ENCODE data around the gene HAVCR2.
A peak's percentile ranks its signal among the peaks of the same experiment; 100 is the strongest.

The HAVCR2 gene

DNA sequence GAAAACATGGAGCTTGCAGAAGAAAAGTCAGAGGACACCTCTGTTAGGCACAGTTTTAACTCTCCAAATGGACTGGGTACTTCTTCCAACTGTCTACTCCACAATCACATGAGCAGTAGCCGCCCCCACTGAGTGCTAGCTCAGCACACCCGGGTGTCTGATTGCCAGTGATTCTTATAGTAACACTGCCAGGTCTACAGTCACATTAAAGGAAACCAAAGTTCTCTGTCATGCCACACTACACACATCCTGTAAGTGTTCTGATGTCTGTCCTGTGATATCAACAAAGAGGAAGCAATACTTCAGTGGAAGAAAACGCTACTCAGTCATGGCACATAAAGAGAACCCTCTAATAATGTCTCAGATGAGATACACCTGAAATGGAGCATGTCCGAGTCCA, at the start of gene HAVCR2:
Gene HAVCR2 (minus strand): TSS at position 69 of the 400 bp plus-strand sequence. CDS start 61 bp downstream, at position 8.
- DNase-seq (ENCODE audit: low read depth) = no peak

DNA sequence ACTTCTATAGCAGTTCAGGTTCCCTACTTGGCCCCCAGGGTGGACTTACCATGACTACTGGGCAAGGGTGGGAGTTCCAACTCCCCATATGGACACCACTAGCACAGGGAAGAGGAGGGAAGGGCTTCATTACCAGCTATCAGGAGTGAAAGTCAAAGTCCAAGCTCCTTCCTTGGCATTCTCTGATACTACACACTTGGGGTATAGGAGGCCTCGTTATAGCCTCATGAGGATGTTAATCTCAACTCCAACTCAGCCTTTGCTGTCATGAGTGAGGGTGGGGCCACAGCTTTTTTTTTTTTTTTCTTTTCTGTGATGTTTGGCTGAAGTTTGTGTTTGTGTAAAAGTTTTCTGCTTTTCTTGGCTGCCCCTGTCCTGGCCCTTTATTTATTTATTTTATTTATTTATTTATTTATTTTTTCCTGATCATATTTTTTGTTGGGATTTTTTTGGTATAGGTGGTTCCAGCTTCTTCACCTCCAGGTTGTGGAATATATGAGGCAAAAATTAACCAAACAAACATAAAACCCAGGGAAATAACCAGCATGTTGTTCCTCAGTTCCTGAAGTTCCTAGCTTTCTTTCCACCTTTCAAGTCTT, 48.5 kb upstream of the HAVCR2 start:
- DNase-seq (ENCODE audit: low read depth) = no peak

DNA sequence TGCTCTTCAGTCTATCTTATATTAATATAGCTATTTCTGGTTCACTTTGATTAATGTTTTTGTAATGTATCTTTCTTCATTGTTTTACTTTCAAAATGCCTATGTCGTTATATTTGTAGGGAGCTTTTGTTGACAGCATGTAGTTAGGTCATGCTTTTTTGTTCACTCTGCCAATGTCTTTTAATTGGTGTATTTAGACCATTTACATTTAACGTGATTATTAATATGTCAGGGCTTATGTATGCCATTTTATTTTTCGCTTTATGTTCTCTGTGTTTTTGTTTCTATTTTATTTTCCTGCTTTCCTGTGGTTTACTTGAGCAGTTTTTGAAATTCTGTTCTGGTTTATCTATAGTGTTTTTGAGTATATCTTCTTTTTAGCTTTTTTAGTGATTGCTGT, 46.5 kb upstream of the HAVCR2 start:
- no peak for DNase-seq (ENCODE audit: low read depth)

DNA sequence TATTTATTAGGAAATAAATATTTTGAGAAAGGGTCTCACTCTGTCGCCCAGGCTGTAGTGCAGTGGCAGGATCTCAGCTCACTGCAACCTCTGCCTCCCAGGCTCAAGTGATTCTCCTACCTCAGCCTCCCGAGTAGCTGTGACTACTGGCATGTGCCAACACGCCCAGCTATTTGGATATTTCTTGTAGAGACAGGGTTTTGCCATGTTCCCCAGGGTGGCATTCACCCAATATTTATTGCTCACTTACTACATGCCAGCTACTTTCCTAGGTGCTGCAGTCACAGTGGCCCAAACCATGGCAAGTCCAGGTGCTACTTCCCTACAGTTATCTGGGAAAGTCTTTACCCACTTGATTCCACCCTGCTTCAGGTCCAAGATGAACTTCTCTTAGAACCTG, 42.2 kb upstream of the HAVCR2 start:
- no peak for DNase-seq (ENCODE audit: low read depth)

DNA sequence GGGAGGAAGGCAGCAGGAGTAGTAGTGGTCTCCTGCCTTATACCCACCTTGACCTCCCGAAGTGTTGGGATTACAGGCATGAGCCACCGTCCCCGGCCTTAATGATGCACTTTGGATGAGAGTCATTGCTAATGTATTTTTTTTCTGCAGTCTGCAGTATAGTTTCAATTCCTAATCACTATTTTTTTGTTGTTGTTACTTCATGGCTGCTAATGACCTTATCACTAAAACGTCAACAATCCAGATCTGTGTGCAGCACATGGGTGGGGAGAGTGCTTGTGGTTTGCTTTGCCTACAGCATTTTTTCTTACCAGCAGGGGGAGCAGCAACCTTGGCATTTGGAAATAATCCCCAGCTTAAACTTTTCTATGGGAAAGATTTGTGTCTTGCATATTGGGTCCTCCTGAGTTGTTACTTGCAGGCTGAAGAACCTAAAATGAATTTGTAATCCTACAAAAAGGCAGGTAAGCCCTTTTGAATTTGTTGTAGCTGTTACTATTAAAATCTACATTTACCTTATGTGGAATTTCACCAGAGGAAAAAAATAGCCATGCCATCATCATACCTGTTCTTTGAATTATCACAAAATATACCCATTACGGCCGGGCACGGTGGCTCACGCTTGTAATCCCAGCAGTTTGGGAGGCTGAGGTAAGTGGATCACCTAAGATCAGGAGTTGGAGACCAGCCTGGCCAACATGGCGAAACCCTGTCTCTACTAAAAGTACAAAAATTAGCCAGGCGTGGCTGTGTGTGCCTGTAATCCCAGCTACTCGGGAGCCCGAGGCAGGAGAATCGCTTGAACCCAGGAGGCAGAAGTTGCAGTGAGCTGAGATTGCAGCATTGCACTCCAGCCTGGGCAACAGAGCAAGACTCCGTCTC, 40.1 kb upstream of the HAVCR2 start:
- peak; percentile 37 for DNase-seq (ENCODE audit: low read depth)

DNA sequence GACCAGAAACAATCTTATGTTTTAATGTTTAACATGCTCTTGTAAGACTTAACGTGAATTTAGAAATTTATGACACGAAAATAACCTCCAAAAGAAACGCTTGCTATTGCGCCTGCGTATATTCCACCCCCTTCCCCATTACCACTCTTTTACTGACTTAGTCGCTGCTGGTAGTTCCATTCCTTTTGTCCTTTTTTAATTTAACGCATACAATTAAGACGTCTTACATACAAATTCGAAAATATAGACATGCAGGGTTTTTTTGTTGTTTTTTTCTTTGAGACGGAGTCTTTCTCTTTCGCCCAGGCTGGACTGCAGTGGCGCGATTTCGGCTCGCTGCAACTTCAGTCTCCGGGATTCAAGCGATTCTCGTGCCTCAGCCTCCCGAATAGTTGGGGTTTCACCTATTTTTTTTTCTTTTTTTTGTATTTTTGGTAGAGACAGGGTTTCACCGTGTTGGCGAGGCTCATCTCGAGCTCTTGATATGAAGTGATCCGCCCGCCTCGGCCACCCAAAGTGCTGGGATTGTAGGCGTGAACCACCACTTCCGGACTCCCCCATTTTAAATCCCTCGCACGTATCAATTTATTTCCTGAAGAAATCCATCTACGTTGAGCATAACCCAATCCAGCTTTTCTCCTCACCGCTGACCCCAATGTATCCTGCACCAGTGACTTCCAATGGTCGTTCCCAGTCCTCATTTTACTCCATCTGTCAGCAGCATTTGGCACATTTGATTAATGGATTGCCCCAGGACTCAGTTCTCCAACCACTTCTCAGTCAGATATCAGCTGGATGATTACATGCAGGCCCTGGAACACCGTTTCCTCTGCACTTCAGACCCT, 34.5 kb upstream of the HAVCR2 start:
- DNase-seq (ENCODE audit: low read depth) = no peak

DNA sequence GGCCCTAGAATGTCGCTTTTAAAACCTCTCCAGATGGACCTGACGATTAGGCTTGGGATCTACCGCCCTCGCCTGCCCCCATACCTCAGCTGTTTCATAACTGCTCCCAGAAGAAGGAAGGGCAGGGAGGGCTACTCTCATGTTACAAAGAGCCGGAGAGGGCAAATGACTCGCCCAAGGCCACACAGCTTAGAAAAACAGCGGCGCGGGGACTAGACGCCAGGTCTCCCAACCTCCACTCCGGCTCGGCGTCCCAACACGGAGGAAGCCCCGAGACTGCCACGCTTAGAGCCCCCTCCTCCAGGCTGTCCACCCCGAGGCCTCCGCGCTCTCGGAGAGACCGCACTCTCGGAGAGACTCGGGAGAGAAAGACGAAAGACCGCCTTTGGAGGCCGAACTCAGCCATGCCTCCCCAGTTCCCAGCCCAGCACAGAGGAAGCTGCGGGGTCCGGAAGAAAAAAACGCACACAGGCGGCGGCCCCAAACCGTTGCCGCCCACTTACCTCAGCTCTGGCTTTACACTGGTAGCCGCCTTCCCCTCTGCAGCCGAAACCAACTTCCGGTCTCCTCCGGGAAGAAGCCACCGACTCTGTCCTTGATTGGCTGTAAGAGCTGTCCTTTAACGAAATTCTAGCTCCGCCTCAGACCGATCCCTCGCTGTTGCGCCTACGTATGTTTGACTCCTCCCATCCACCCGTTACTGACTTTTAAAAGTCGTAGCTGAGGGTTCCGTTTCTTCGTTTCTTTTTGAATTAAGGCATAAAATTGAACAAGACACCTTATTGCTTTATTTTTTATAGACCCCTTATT, 33.7 kb upstream of the HAVCR2 start, which contains the start of gene MED7:
Gene MED7 (minus strand): TSS at position 549 of the 810 bp plus-strand sequence. CDS start 3,434 bp downstream, outside the sequence.
- peak; percentile 92 for DNase-seq (ENCODE audit: low read depth)

DNA sequence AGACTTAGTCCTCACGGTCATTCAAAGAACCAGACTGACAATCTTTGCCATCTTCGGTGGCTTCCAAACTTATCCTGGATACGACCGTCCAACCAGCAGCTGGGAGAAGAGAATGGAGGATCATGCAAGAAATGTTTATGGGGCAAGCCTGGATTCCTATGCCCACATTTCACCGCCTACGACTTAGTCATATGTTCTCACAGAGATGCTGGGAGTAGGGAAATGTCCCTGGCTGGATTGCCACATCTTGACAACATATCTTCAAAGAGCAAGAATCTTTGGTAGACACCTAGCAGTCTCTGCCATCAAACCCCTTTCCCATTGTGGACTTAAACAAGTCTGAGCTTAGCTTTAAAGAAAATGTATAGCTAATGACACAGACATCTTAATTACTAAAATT, 28.8 kb upstream of the HAVCR2 start:
- DNase-seq (ENCODE audit: low read depth) = no peak

DNA sequence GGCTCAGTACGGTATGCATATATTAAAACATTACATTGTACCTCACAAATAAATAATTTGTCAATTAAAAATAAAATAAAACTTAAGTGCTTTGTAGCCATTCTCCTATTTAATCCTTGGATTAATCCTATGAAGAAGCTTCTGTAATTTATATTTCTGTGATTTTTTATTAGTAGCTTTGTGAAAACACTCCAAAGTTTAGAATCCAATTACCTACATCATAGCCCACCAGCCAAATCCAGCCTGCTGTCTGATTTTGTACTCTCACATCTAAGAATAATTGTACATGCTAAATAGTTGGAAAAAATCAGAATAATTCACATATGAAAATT, 23.4 kb upstream of the HAVCR2 start:
- no peak for DNase-seq (ENCODE audit: low read depth)

DNA sequence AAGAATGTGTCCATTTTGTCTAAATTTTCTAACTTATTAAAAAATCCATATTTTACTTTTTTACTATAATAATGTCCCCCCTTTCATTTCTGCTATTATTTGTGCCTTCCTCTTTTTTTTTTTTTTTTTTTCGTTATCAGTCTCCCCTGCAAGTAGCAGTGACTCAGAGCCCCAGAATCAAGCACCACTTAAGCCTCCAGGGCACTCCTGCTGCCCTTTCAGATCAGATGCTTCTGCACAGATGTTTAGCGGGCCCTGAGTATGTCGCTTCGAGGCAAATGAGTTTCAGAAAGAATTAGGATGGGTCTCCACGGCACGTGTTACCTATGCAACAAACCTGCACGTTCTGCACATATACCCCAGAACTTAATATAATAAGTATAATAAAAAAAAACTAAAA, 22.1 kb upstream of the HAVCR2 start:
- DNase-seq (ENCODE audit: low read depth) = no peak

DNA sequence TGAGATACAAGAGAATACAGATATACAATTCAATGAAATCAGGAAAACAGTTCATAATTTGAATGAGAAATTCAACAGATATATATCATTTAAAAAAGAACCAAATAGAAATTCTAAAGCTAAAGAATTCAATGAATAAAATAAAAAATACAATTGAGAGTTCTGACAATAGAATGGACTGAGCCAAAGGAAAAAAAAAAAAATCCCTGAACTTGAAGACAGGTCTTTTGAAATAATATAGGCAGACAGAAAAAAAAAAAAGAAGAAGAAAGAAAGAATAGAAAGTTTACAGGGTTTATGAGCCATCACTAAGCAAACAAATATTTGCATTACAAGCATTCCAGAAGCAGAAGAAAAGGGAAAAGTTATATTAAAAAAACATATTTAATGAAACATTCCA, 12.9 kb upstream of the HAVCR2 start:
- DNase-seq (ENCODE audit: low read depth) = no peak

DNA sequence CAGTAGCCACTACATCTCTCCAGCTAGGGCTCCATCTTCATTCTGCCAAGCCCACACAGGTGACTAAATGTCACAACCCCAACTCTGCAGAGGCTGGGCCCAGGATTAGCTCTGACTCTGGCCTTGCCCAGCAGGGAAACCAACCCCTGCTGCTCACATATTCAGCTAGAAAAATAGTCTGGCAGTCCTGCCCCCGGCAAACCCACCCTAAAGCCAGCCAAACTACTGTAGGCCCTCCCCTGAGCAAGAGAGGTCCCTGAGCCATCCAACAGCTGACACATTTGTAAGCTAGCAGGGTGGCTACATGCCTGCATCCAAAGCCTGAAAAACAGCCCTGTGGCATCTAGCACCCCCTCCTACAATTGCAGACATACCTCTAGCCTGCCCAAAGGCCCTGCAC, 11.3 kb upstream of the HAVCR2 start:
- DNase-seq (ENCODE audit: low read depth) = no peak

DNA sequence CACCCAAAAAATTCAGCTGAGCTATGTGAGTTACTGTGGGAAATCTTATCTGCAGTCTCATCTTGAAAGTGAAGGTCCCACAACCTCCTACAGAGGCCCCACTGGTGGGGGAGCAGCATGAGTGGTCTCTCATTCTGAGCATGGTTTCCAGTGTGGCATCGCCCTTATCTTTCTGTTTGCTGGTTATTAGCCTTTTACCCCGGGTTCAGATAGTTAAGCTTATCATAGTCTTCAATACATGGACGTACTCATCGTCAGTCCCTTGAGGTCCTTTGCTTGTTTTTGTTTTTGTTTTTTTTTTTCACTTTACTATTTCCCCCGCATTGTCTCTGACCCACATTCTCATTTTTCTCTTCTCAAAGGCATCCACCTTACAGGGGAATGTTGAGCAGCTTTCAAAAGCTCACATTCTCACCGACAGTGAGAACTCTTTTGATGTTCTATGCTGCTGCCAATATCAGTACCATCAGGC, 7.7 kb upstream of the HAVCR2 start:
- no peak for DNase-seq (ENCODE audit: low read depth)

DNA sequence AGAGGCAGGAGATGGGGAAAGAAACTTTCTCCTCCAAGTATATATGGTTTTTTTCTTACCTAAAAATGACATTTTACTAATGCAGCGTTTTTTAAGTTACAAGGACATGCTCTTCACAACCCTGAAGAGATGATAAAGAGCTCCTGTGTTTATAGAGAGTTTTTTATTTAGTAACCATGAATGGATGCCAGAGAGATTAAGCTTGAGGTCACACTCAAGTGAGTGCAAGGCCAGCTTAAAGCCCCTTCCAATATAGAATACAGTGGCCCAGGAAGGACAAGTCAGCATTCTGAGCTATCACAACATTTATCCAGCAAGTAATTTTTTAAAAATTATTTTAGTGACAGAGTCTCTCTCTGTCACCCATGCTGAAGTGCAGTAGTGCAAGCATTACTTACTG, 6.7 kb upstream of the HAVCR2 start:
- no peak for DNase-seq (ENCODE audit: low read depth)

DNA sequence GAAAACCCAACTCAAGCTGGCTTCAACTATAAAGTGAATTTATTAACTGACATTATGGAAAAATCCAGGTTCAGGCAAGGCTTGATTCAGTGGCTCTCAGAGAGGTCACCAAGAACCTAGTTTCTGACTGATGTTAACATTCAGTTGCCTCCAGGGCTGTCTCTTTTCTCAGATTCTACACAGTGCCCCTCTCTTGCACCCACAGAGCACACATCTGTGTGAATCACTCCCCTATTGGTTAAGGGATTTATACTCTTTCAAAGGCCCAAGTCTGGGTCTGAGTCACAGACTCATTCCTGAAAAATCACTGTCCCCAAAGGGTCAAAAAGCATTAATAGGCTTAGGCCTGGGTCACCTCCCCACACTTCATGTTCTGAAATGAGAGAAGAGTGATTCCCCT, 6.2 kb upstream of the HAVCR2 start:
- DNase-seq (ENCODE audit: low read depth) = no peak

DNA sequence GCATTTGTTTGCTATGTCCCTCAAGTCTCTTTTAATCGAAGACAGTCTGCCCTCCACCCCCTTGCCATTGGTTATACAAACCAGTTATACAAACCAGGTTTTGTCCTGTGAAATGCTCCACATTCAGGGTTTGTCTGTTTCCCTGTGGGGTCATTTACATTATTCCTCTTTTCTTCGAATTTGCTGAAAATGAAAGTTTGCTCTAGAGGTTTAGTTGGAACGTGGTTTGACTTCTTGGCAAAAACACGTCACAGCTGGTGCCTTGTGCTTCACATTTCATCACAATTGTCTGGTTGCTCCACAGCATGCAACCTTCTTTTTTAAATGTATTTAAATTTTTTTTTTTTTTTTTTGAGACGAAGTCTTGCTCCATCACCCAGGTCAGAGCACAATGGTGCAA, 4.2 kb upstream of the HAVCR2 start:
- DNase-seq (ENCODE audit: low read depth) = no peak

DNA sequence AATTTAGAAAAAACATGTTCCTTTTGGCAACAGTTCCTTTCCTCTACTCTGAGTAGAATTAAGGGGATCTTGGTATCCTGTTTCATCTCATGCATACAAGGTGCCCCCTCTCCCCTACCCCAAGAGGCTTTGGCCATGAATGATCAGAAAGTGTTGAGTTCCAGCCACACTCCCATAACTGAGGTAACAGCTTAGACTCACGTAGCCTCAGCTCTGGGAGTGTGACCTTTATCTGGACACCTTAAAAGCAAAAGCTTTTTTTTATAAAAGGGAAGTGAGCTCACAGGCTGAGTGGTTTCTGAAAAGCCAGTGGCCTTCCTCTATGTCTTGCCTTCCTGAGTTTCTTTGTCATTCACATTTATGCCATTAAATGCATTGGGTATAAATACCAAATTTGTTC, 900 bp upstream of the HAVCR2 start:
- DNase-seq (ENCODE audit: low read depth) = no peak

DNA sequence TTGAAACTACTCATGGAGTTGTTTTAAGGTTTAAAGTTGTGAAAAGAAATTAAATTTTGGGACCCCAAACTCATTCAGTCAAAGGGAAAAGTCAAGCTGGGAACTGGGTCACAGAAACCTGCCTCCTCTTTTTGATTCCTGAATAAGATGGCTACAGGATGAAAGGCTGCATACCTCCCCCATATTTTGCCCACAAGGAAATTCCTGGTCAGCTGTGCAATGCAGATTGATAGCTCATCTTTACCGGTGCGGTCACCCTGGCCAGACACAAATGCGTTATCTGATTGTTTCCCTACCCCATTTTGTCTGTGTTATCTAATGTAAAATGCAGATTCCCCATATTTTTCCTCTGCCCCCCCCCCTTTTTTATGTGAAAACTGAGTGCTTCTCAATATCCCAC, 1.3 kb downstream of the HAVCR2 start:
- no peak for DNase-seq (ENCODE audit: low read depth)

DNA sequence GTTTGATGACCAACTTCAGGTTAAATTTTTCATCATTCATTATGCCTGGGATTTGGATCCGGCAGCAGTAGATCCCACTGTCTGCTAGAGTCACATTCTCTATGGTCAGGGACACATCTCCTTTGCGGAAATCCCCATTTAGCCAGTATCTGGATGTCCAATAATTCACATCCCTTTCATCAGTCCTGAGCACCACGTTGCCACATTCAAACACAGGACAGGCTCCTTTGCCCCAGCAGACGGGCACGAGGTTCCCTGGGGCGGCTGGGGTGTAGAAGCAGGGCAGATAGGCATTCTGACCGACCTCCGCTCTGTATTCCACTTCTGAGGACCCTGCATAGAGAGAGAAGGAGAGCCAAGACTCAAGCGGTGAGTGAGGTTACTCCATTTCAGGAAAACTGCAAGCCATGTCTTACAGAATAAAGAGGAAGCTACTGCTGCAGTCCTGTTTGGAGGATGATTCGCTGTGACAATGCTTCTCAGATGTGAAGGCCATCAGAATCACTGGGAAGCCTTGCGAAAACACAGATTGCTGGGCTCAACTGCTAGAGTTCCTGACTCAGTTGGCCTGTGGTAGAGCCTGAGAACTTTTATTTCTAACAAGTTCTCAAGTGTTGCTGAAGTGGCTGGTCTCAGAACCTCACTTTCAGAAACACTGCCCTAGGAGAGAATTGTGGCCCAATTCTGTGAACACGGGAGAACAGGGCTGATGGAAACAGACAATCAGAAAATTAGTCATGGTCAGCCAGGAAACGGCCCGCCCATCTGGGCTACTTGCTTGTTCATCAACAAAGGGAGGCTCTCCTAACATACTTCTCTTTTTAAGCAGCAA, 2.0 kb downstream of the HAVCR2 start:
- DNase-seq (ENCODE audit: low read depth) = no peak

DNA sequence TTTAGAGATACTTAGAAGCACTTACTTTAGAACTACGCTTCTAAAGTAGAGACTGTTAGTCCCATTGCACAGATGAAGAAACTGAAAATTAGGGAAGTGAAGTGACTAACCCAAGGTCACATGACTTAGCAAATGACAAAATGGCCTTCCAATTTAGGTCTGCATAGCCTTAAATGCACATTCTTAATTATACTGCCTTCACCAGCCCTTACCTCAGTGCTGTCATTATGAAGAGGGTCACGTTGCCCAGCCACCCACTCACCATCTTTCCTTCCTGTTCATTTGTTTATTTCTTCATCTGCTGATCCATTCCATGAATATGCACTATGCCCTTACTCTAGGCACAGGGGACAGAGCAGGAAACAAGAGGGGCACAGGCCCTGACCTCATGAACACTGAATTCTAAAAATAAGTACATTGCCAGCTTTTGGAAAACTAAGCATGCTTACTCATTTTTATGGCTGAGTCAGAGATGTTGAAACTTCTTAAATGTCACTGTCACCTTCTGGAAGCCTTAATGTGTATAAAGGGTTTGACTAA, 8.6 kb downstream of the HAVCR2 start:
- no peak for DNase-seq (ENCODE audit: low read depth)

All from CMK (cell line).